Aorta (tissue), 5 donors: ENCODE data around the gene GKN2. TPM values are rescaled to one million over a fixed set of nuclear protein-coding genes. Genes with fewer than 3 reads are reported as not detected.
"Not testable (repeated sequence)": the region's sequence is repeated elsewhere in the genome, so short reads cannot be mapped to it uniquely, and the experiment has no call there.

ENCODE experiments used
- ATAC-seq: fragments of 200-7000 bp; cut with Tn5 transposase; one replicate; pipeline ENCODE4 v1.9.1; 2022; ENCODE audit warnings: moderate library complexity; ENCODE audit not compliant: low FRiP score
- DNase-seq, 2 donors: peaks; one replicate each; pipeline ENCODE4 v3.0.0-alpha.2; 2020
- H3K27ac ChIP-seq, 2 donors: one replicate each; pipeline ENCODE4 v1.5.1; 2013; ENCODE audit warnings: low read length in 2 of 2, mild to moderate bottlenecking in 2 of 2, moderate library complexity in 2 of 2, control low read depth in 1 of 2, inconsistent platforms in 1 of 2, low read depth in 1 of 2
- H3K27me3 ChIP-seq, 2 donors: one replicate each; pipeline ENCODE4 v1.6.1; 2013; ENCODE audit warnings: control low read depth in 1 of 2, low read length in 1 of 2, mild to moderate bottlenecking in 1 of 2, moderate library complexity in 1 of 2; ENCODE audit not compliant: insufficient read depth in 2 of 2, control insufficient read depth in 1 of 2
- H3K36me3 ChIP-seq, 2 donors: one replicate each; pipeline ENCODE4 v1.6.1; 2013; ENCODE audit warnings: control low read depth in 1 of 2, low read length in 1 of 2, mild to moderate bottlenecking in 1 of 2; ENCODE audit not compliant: insufficient read depth in 2 of 2, control insufficient read depth in 1 of 2
- H3K4me1 ChIP-seq, 2 donors: one replicate each; pipeline ENCODE4 v1.6.1; 2013; ENCODE audit warnings: low read length in 2 of 2, control low read depth in 1 of 2, mild to moderate bottlenecking in 1 of 2, moderate library complexity in 1 of 2; ENCODE audit not compliant: insufficient read depth in 2 of 2, control insufficient read depth in 1 of 2
- H3K4me3 ChIP-seq, 2 donors: one replicate each; pipeline ENCODE4 v1.5.1; 2013; ENCODE audit warnings: low read length in 2 of 2, control low read depth in 1 of 2, mild to moderate bottlenecking in 1 of 2
- H3K9me3 ChIP-seq: one replicate; pipeline ENCODE4 v1.6.1; 2013; ENCODE audit warnings: mild to moderate bottlenecking, low read length; ENCODE audit not compliant: control insufficient read depth
- WGBS, 2 donors: extraction: QIAGEN DNeasy Blood & Tissue Kit; methylation state at CpG; one replicate each; pipeline ENCODE4 v1.1.7; 2013; 5-methylcytosine and 5-hydroxymethylcytosine counted together
- intact Hi-C, 2 donors: fragments of 100-400 bp; cut with DNase I; formaldehyde crosslinking; loops; one replicate each; pipeline versions ENCODE4 v1.14.2 to v1.15.0; 2022
- polyA plus RNA-seq, 2 donors: library from polyadenylated mRNA; stranded (reverse); fragments of 200-250 nt; gene quantifications; one replicate each; pipeline ENCODE4 v1.2.3, GENCODE V29; 2013
- total RNA-seq, 2 donors: library from RNA; stranded (reverse); fragmentation: NEBNext Ultra II Directional; extraction: Animal tissue kit (Norgen Biotek cat#: 25700); gene quantifications; one replicate each; pipeline ENCODE4 v1.2.1, GENCODE V29; 2021
- donor health status: healthy with polysubstance abuse.
- donor health status: Bipolar disorder and iron deficiency.
- donor health status: DM: no; HTN: no; CAD: no.
- donor health status: DM: no; HTN: no; CAD: no.
- donor health status: DM: yes; HTN: yes; CAD: no.

GKN2 gene
- total and polyA plus RNA-seq, 4 donors = 1.5 to 1.9 TPM; not detected in 2

DNA sequence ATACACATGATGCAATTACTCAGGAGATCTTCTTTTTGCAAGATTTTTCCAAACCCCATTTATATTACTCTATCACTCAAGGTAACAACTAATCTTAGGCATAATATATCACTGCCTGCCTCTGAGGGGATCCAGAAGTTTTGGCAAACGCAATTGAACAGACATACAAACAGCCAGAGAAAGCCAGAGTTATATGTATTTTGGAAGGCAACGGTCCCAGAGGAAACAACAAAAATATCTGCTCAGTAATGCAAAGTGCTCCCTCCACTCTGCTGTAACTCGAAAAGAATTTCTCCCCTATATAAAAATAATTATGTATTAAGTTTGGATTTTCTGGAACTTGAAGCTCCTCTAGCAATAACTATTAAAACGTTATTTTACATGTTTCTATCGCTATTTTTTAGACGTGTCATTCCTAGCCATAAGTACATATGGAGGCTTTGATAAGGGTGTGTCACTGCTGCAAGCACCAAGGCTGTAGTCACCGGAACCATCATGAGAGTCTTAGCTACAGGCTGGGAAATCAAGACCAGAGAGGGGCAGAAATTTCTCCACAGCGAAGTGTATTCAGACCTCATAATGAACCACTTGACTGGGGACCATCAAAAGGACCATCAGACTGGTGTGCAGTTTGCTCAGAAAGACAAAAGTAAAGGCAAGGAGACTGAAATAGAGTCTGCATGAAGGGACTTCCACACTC is 18.0 kb upstream of the GKN2 start:
- Histone ChIP-seq H3K36me3 (no peaks in the 10 kb centered on the region), H3K4me1 (peaks cover 0 to 5% of the 10 kb centered on the region in 2 donors), H3K9me3 (no peaks in the 10 kb centered on the region), H3K27me3 (no peaks in the 10 kb centered on the region), H3K4me3 (no peak overlapping the region), H3K27ac (peak overlapping the region in 1 of 2 donors; percentile 51)
- intact Hi-C loops = no loop called here
- WGBS, 2 donors = 14 to 19% methylated on average over 8 of the region's 8 CpGs
- DNase-seq (no peak), ATAC-seq (no peak)

DNA sequence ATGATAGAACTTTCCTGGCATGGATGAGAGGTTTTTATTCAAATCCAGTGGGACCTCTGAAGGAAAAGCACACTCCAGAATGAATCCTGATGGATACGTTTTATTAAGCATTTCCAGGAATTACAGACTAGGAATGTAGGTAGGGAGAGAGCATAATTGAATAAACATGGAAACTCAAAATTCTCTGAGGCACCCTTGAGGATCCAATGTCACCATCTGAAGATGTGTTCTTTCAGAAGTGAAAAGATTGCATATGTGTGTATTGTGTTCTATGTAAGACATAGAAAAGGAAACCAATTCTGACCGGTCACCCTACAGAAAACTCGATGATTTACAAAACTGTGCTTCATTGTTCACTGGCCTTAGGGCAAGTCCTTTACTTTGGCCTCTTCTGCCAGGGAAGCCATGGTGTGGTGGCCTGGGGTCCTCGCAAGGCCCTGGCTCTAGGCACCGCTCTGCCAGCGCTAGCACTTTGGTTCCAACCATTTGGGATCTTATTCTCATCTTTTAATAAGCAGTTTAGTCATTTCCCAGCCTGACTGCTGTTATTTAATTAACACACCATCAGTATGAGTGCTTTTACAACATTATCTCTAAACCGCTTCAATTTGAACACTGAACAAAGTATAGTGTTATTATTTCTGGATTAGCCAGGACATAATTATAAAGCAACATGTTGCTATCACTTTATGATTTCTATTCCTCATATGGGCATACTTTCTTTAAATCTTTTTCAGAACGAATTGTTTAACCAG is 17.2 kb upstream of the GKN2 start:
- Histone ChIP-seq H3K4me1 (peaks cover 0 to 5% of the 10 kb centered on the region in 2 donors), H3K27ac (no peak overlapping the region), H3K9me3 (no peaks in the 10 kb centered on the region), H3K27me3 (no peaks in the 10 kb centered on the region), H3K4me3 (no peak overlapping the region), H3K36me3 (no peaks in the 10 kb centered on the region)
- 78 to 79% methylated on average over 8 of the region's 8 CpGs for WGBS, 2 donors
- no peak for DNase-seq
- no peak for ATAC-seq
- intact Hi-C loops = no loop called here

DNA sequence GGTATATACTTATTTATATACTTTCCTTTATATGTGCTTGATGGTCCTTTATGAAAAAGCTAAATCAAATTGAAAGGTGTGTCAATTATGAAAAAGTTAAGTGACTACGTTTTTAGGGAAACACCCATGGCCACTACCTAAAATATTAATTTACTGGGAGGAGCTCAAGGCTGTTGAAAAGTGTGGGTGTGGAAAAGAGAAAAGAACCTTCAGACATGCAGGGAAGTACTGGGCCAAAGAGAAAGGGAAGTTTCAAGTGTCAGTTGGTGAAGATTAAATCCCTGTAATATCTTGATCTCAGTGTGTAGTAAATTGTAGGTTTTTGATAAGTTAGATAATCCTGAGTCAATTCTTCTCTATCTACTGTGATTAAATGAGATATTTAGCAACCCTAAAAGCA is 15.5 kb upstream of the GKN2 start:
- H3K27ac ChIP-seq = no peak overlapping the region
- no peak for DNase-seq
- intact Hi-C loops = no loop called here
- WGBS, 2 donors = 85 to 98% methylated on average over 1 of the region's 1 CpG
- H3K27me3 ChIP-seq = no peaks in the 10 kb centered on the region
- peaks cover 0 to 5% of the 10 kb centered on the region in 2 donors for H3K4me1 ChIP-seq
- no peaks in the 10 kb centered on the region for H3K36me3 ChIP-seq
- no peak for ATAC-seq
- H3K9me3 ChIP-seq = no peaks in the 10 kb centered on the region
- no peak overlapping the region for H3K4me3 ChIP-seq

GRCh38 chr2:68964282-68964681 is 11.6 kb upstream of the GKN2 start:
- no peaks in the 10 kb centered on the region for H3K27me3 ChIP-seq
- ATAC-seq = no peak
- no peaks in the 10 kb centered on the region for H3K4me1 ChIP-seq
- H3K36me3 ChIP-seq = no peaks in the 10 kb centered on the region
- H3K4me3 ChIP-seq = no peak overlapping the region
- DNase-seq = no peak
- peaks cover 1% of the 10 kb centered on the region for H3K9me3 ChIP-seq
- intact Hi-C loops = no loop called here
- no peak overlapping the region for H3K27ac ChIP-seq

- peaks cover 1% of the 10 kb centered on the region for H3K9me3 ChIP-seq
- WGBS, 2 donors = 90 to 93% methylated on average over 4 of the region's 4 CpGs
- no peak overlapping the region for H3K4me3 ChIP-seq
- H3K27me3 ChIP-seq = no peaks in the 10 kb centered on the region
- DNase-seq (no peak), ATAC-seq (no peak)
- H3K27ac ChIP-seq = no peak overlapping the region
- no peaks in the 10 kb centered on the region for H3K36me3 ChIP-seq
- intact Hi-C loops = no loop called here
- no peaks in the 10 kb centered on the region for H3K4me1 ChIP-seq
These were observed 8.7 kb upstream of the GKN2 start for GRCh38 chr2:68961380-68961779.

DNA sequence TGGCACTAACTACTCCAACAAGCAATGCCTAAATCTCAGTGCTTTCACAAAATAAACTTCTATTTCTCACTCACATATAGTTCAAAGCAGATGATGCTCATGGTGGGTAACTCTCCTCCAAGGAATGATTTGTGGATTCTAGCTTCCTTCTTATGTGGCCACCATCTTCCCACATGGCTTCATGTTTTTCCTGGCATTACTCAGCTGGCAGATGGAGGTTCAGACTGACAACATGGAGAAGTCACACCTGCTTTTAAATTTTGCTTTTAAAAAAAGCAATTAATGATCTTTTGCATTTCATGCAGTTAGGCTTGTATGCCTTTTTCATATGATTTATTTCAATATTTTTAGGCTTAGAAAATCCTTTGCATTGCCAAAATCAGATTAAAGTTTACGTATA is 6.3 kb upstream of the GKN2 start:
- H3K4me1 ChIP-seq = no peaks in the 10 kb centered on the region
- no peaks in the 10 kb centered on the region for H3K27me3 ChIP-seq
- H3K36me3 ChIP-seq = no peaks in the 10 kb centered on the region
- ATAC-seq (no peak), DNase-seq (no peak)
- 91 to 96% methylated on average over 1 of the region's 1 CpG for WGBS, 2 donors
- H3K27ac ChIP-seq = no peak overlapping the region
- H3K4me3 ChIP-seq = no peak overlapping the region
- peaks cover 1% of the 10 kb centered on the region for H3K9me3 ChIP-seq
- intact Hi-C loops = no loop called here

DNA sequence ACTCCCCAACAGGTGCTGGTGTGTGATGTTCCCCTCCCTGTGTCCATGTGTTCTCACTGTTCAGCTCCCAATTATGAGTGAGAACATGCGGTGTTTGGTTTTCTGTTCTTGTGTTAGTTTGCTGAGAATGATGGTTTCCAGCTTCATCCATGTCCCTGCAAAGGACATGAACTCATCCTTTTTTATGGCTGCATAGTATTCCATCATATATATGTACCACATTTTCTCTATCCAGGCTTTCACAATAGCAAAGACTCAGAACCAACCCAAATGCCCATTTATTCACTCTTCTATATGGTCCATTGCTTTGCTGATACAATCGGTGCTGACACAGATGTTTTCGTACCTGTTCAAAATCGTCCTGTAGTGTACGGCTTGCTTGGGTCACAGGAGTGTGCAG is 2.7 kb upstream of the GKN2 start:
- H3K9me3 ChIP-seq, intact Hi-C loops, H3K27me3 ChIP-seq, H3K4me1 ChIP-seq, DNase-seq, ATAC-seq, H3K27ac ChIP-seq, H3K36me3 ChIP-seq, H3K4me3 ChIP-seq: not testable (repeated sequence)
- WGBS, 2 donors = 96 to 97% methylated on average over 5 of the region's 5 CpGs

- ATAC-seq = no peak
- Histone ChIP-seq H3K27ac (no peak overlapping the region), H3K27me3 (no peaks in the 10 kb centered on the region), H3K4me3 (no peak overlapping the region), H3K36me3 (no peaks in the 10 kb centered on the region), H3K9me3 (no peaks in the 10 kb centered on the region), H3K4me1 (no peaks in the 10 kb centered on the region)
- intact Hi-C loops = no loop called here
- WGBS, 2 donors = 81 to 93% methylated on average over 4 of the region's 4 CpGs
- no peak for DNase-seq
These were observed 794 bp downstream of the GKN2 start for GRCh38 chr2:68951899-68952298.

GRCh38 chr2:68948710-68949109 is 4.0 kb downstream of the GKN2 start:
- no peaks in the 10 kb centered on the region for H3K27me3 ChIP-seq
- no peaks in the 10 kb centered on the region for H3K9me3 ChIP-seq
- ATAC-seq = no peak
- intact Hi-C loops = loop anchor here in 1 of 2 donors (10.0 kb wide), 1 partner anchor 356 kb away; no protein-coding TSS in a partner anchor
- H3K4me3 ChIP-seq = no peak overlapping the region
- DNase-seq = no peak
- H3K4me1 ChIP-seq = no peaks in the 10 kb centered on the region
- no peak overlapping the region for H3K27ac ChIP-seq
- no peaks in the 10 kb centered on the region for H3K36me3 ChIP-seq
- WGBS, 2 donors = 85 to 92% methylated on average over 1 of the region's 1 CpG
